Stimulated activated CD8-positive, alpha-beta memory T cell treated with anti-CD3 and anti-CD28 coated beads, Interleukin-15, amount 100 ng/mL, for 48 hours (primary cell): ENCODE data around the gene CCDC59.
"Not testable (repeated sequence)": the region's sequence is repeated elsewhere in the genome, so short reads cannot be mapped to it uniquely, and the experiment has no call there.

Experiments
- DNase-seq, 2 donors: peaks; one replicate each; pipeline ENCODE4 v3.0.0-alpha.2; 2020; ENCODE audit warnings: low read depth in 2 of 2

CCDC59 gene

GRCh38 chr12:82358200-82359114, at the start of gene CCDC59, which contains the start of gene METTL25:
CCDC59 (minus strand) TSS chr12:82358387; CDS start chr12:82358376, 11 bp downstream.
METTL25 (plus strand) TSS chr12:82358529; CDS start chr12:82358566, 37 bp downstream.
- peak; percentile 90 to 91 for DNase-seq

- DNase-seq = no peak
Observed at GRCh38 chr12:82407481-82407880, 49.3 kb upstream of the CCDC59 start.

- DNase-seq = no peak
Observed at GRCh38 chr12:82406651-82407050, 48.5 kb upstream of the CCDC59 start.

- no peak for DNase-seq
Observed at GRCh38 chr12:82400819-82401218, 42.6 kb upstream of the CCDC59 start.

GRCh38 chr12:82398879-82399278, 40.7 kb upstream of the CCDC59 start:
- DNase-seq = no peak

GRCh38 chr12:82383930-82384552, 25.9 kb upstream of the CCDC59 start:
- DNase-seq = no peak

GRCh38 chr12:82378997-82379396, 20.8 kb upstream of the CCDC59 start:
- no peak for DNase-seq

- DNase-seq = no peak
Observed at GRCh38 chr12:82375201-82375600, 17.0 kb upstream of the CCDC59 start.

- DNase-seq = no peak
Observed at GRCh38 chr12:82366197-82366596, 8.0 kb upstream of the CCDC59 start.

- no peak for DNase-seq
Observed at GRCh38 chr12:82363990-82364389, 5.8 kb upstream of the CCDC59 start.

GRCh38 chr12:82361461-82361915, 3.3 kb upstream of the CCDC59 start:
- DNase-seq = no peak

- DNase-seq = not testable (repeated sequence)
Observed at GRCh38 chr12:82360834-82361233, 2.6 kb upstream of the CCDC59 start.

- no peak for DNase-seq
Observed at GRCh38 chr12:82359115-82359478, 910 bp upstream of the CCDC59 start.

GRCh38 chr12:82357845-82358199, 365 bp downstream of the CCDC59 start:
- no peak for DNase-seq

- DNase-seq = no peak
Observed at GRCh38 chr12:82357340-82357739, 847 bp downstream of the CCDC59 start.

GRCh38 chr12:82351390-82351789, 6.8 kb downstream of the CCDC59 start:
- no peak for DNase-seq

GRCh38 chr12:82350161-82350560, 8.0 kb downstream of the CCDC59 start:
- DNase-seq = no peak

- DNase-seq = no peak
Observed at GRCh38 chr12:82329508-82329907, 28.7 kb downstream of the CCDC59 start.

GRCh38 chr12:82327861-82328260, 30.3 kb downstream of the CCDC59 start:
- no peak for DNase-seq

- no peak for DNase-seq
Observed at GRCh38 chr12:82326905-82327503, 31.2 kb downstream of the CCDC59 start.

- DNase-seq = no peak
Observed at GRCh38 chr12:82325540-82326336, 32.4 kb downstream of the CCDC59 start.

GRCh38 chr12:82319276-82319675, 38.9 kb downstream of the CCDC59 start:
- no peak for DNase-seq
